ENCODE results near the gene HS3ST2. TPM values are rescaled to one million over a fixed set of nuclear protein-coding genes. Genes with fewer than 3 reads are reported as not detected.

Gene HS3ST2
- total and polyA plus RNA-seq, 2 experiments from 2014 or later = 1.4 to 3.2 TPM

- no peaks in the 10 kb centered on the region; the same call in 2 of the 3 replicates for H3K36me3 Mint-ChIP-seq (ENCODE audit: low read depth)
- H3K36me3 ChIP-seq (ENCODE audit: insufficient read depth) = no peaks in the 10 kb centered on the region
- no peak overlapping the region for H3K4me3 Mint-ChIP-seq
- peak overlapping the region; percentile 72 for H3K4me2 ChIP-seq
- H3K27ac Mint-ChIP-seq = no peak overlapping the region
- H3K4me3 ChIP-seq = peak overlapping the region; percentile 49
- DNase-seq (ENCODE audit: low spot score) (peak; percentile 78), ATAC-seq (peak; percentile 71)
- H3K79me2 ChIP-seq (replicated peaks; ENCODE audit: insufficient read depth) = no peaks in the 10 kb centered on the region
- H3K4me1 Mint-ChIP-seq = peaks cover under 1% of the 10 kb centered on the region; the same call in 1 of the 3 replicates
- no peak overlapping the region for H3K27ac ChIP-seq (ENCODE audit: low read depth)
- H3K27me3 Mint-ChIP-seq (ENCODE audit: insufficient read depth, low read depth, poor library complexity) = peaks cover 3% of the 10 kb centered on the region
- H3K9me2 ChIP-seq (ENCODE audit: insufficient read depth) = 0 out of 2 replicates have a peak, but pooled peaks cover 5% of the 10 kb centered on the region
- H3F3A ChIP-seq (replicated peaks; ENCODE audit: low read depth) = no peaks in the 10 kb centered on the region
- 0 out of 2 replicates have a peak, but pooled peaks cover 8% of the 10 kb centered on the region for H3K4me1 ChIP-seq (ENCODE audit: insufficient read depth)
- H4K20me1 ChIP-seq (replicated peaks; ENCODE audit: insufficient read depth) = no peaks in the 10 kb centered on the region
- TF ChIP-seq CTCF (conservative IDR thresholded peaks at IDR 0.05; ENCODE audit: low read depth in 2 of 2) (0 out of 4 replicates have a peak, but pooled peaks of 1 of the 2 experiments have one; percentile 7), ZNF114 (CRISPR knock-in tag; IDR thresholded peaks at IDR 0.05) (no peak)
- H3K27me3 ChIP-seq (ENCODE audit: insufficient read depth) = no peaks in the 10 kb centered on the region; the same call in 1 of the 2 replicates
- no peaks in the 10 kb centered on the region for H3K9me3 Mint-ChIP-seq
- peak overlapping the region; percentile 97 for H2AFZ ChIP-seq
Measured at GRCh38 chr16:22948058-22948602, 134.2 kb downstream of the HS3ST2 start.

GRCh38 chr16:22948603-22949368 lies 134.8 kb downstream of the HS3ST2 start:
- Mint-ChIP-seq H3K9me3 (no peaks in the 10 kb centered on the region), H3K27me3 (ENCODE audit: insufficient read depth, low read depth, poor library complexity) (peaks cover 3% of the 10 kb centered on the region), H3K4me3 (no peak overlapping the region), H3K4me1 (peaks cover 7% of the 10 kb centered on the region), H3K36me3 (ENCODE audit: low read depth) (no peaks in the 10 kb centered on the region; the same call in 2 of the 3 replicates), H3K27ac (no peak overlapping the region)
- Histone ChIP-seq H3F3A (replicated peaks; ENCODE audit: low read depth) (no peaks in the 10 kb centered on the region), H3K27me3 (ENCODE audit: insufficient read depth) (no peaks in the 10 kb centered on the region; the same call in 1 of the 2 replicates), H3K4me1 (ENCODE audit: insufficient read depth) (peaks cover 14% of the 10 kb centered on the region), H3K4me2 (peak overlapping the region; percentile 72), H3K27ac (ENCODE audit: low read depth) (no peak overlapping the region), H3K4me3 (peak overlapping the region; percentile 49), H2AFZ (peak overlapping the region; percentile 97), H3K9me2 (ENCODE audit: insufficient read depth) (0 out of 2 replicates have a peak, but pooled peaks cover 5% of the 10 kb centered on the region), H4K20me1 (replicated peaks; ENCODE audit: insufficient read depth) (no peaks in the 10 kb centered on the region), H3K36me3 (ENCODE audit: insufficient read depth) (no peaks in the 10 kb centered on the region), H3K79me2 (replicated peaks; ENCODE audit: insufficient read depth) (no peaks in the 10 kb centered on the region)
- DNase-seq (ENCODE audit: low spot score) = peak; percentile 94
- peak; percentile 91 for ATAC-seq
- TF ChIP-seq ZNF114 (CRISPR knock-in tag; IDR thresholded peaks at IDR 0.05) = no peak
- TF ChIP-seq STAT1 (IDR thresholded peaks at IDR 0.05; ENCODE audit: unreplicated experiment) = no peak
- no peak for TF ChIP-seq REST (IDR thresholded peaks at IDR 0.05; ENCODE audit: unreplicated experiment)
- TF ChIP-seq POLR2AphosphoS5 (IDR thresholded peaks at IDR 0.05; ENCODE audit: low read depth) = no peak
- 0 out of 2 replicates have a peak, but pooled peaks have one; percentile 38 for TF ChIP-seq CREB1 (CRISPR knock-in tag; IDR thresholded peaks at IDR 0.05; ENCODE audit: low read depth)
- TF ChIP-seq EZH2phosphoT487 (IDR thresholded peaks at IDR 0.05; ENCODE audit: unreplicated experiment) = no peak
- TF ChIP-seq ZNF331 (CRISPR knock-in tag; IDR thresholded peaks at IDR 0.05; ENCODE audit: low read depth) = no peak
- TF ChIP-seq CTCF (conservative IDR thresholded peaks at IDR 0.05; ENCODE audit: low read depth in 2 of 2) = peak; percentile 93 to 99
- TF ChIP-seq EZH2 (IDR thresholded peaks at IDR 0.05; ENCODE audit: low read depth, unreplicated experiment) = no peak

Measured in GM23338 (cell line).